MV-4-11 (cell line): ENCODE results near the gene HSPA8.

Experiments
- DNase-seq: peaks from one replicate; lab custom pipeline; 2025; lab: John Stamatoyannopoulos, UW

The HSPA8 gene

GRCh38 chr11:123047266-123047946 is 14.5 kb downstream of the HSPA8 start:
- DNase-seq = no peak

- DNase-seq = no peak
Observed at GRCh38 chr11:123046473-123047259, 15.3 kb downstream of the HSPA8 start.

GRCh38 chr11:123045101-123045500 is 16.8 kb downstream of the HSPA8 start:
- DNase-seq = no peak

GRCh38 chr11:123041185-123041584 is 20.8 kb downstream of the HSPA8 start:
- DNase-seq = no peak

- no peak for DNase-seq
Observed at GRCh38 chr11:123040111-123040432, 21.9 kb downstream of the HSPA8 start.

GRCh38 chr11:123035831-123036230 is 26.1 kb downstream of the HSPA8 start:
- no peak for DNase-seq

- peak; percentile 95 for DNase-seq
Observed at GRCh38 chr11:123034597-123034996, 27.3 kb downstream of the HSPA8 start.

- no peak for DNase-seq
Observed at GRCh38 chr11:123033895-123034294, 28.0 kb downstream of the HSPA8 start.

GRCh38 chr11:123030517-123030916 is 31.4 kb downstream of the HSPA8 start:
- no peak for DNase-seq

- peak; percentile 82 for DNase-seq
Observed at GRCh38 chr11:123020968-123021367, 41.0 kb downstream of the HSPA8 start.

- DNase-seq = no peak
Observed at GRCh38 chr11:123018702-123019101, 43.2 kb downstream of the HSPA8 start.

- DNase-seq = no peak
Observed at GRCh38 chr11:123011510-123011909, 50.4 kb downstream of the HSPA8 start.
